ENCODE measurements around the gene SF3A2. TPM values are rescaled to one million over a fixed set of nuclear protein-coding genes. Genes with fewer than 3 reads are reported as not detected.

SF3A2 gene
- total and polyA plus RNA-seq, 3 experiments from 2014 or later: 36.2 to 138 (median 131) TPM

DNA sequence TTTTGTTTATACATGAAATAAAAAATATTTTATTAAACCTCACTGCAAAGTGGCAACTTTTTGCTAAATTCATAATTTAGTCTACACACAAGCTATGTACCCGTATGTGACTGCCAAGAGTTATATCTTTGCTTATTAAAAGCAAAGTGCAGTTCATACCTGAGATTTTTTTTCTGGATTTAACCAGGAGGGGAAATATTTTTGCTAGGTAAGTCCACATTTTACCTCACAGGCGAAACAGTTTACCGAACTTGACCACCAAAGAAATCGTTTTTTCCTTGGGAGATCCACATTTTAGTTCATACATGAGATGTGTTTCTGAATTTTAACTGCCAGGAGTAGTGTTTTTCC is 31.8 kb downstream of the SF3A2 start:
- POLR2A ChIA-PET: interaction anchor here (4.6 to 7.8 kb wide), 2 partner anchors 16 to 30 kb away, joined by 21 to 67 read pairs; partner anchors contain the start of gene SF3A2
- Mint-ChIP-seq H3K27me3 (peaks cover 0 to 7% of the 10 kb centered on the region in 2 donors), H3K27ac (peak overlapping the region in 4 of 8 donors; percentile 66 to 96 (median 84)), H3K9me3 (peaks cover 0 to 3% (median 0%) of the 10 kb centered on the region in 5 donors), H3K4me1 (peaks cover 18 to 34% (median 19%) of the 10 kb centered on the region in 3 donors), H3K4me3 (peak overlapping the region; percentile 84 to 99 (median 92)), H3K36me3 (peaks cover 0 to 30% (median 8%) of the 10 kb centered on the region in 3 donors)
- Histone ChIP-seq H3K4me1 (ENCODE audit: insufficient read depth, low read length) (peaks cover 32% of the 10 kb centered on the region), H3K27ac (ENCODE audit: low read depth, low read length) (peak overlapping the region; percentile 62), H3K4me3 (ENCODE audit: low read length) (peak overlapping the region; percentile 68), H3K36me3 (ENCODE audit: insufficient read depth, low read length) (peaks cover 13% of the 10 kb centered on the region), H3K9me3 (ENCODE audit: low read length) (no peaks in the 10 kb centered on the region), H3K27me3 (ENCODE audit: insufficient read depth, low read length, poor library complexity, severe bottlenecking) (no peaks in the 10 kb centered on the region)
- CTCF ChIA-PET: no interaction called here
- DNase-seq: no peak

DNA sequence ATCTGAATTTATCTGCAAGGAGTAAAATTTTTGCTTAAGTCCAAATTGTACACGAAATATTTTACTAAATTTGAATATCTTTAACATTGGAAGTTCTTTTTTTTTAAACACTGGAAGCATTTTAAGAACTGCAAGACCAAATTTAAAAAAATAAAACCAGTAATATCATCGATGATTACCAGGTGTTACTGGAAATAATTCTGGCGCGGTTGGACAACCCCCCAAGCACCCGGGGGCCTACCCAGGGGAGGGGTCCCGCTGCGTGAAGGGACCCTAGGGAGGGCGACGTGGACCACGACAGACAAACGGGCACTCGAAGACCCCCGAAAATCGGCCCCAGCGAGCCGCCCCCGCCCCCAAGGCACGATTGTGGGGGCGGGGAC is 32.2 kb downstream of the SF3A2 start:
- H3K9me3 ChIP-seq (ENCODE audit: low read length): no peaks in the 10 kb centered on the region
- peaks cover 13% of the 10 kb centered on the region for H3K36me3 ChIP-seq (ENCODE audit: insufficient read depth, low read length)
- H3K4me3 ChIP-seq (ENCODE audit: low read length): peak overlapping the region; percentile 68
- peak overlapping the region in 6 of 8 donors; percentile 36 to 98 (median 84) for H3K27ac Mint-ChIP-seq
- H3K27ac ChIP-seq (ENCODE audit: low read depth, low read length): peak overlapping the region; percentile 62
- DNase-seq: no peak
- peaks cover 36% of the 10 kb centered on the region for H3K4me1 ChIP-seq (ENCODE audit: insufficient read depth, low read length)
- no peaks in the 10 kb centered on the region for H3K27me3 ChIP-seq (ENCODE audit: insufficient read depth, low read length, poor library complexity, severe bottlenecking)
- CTCF ChIA-PET: no interaction called here
- H3K27me3 Mint-ChIP-seq: peaks cover 0 to 7% of the 10 kb centered on the region in 2 donors
- H3K36me3 Mint-ChIP-seq: peaks cover 0 to 34% (median 8%) of the 10 kb centered on the region in 3 donors
- H3K9me3 Mint-ChIP-seq: peaks cover 0 to 3% (median 0%) of the 10 kb centered on the region in 5 donors
- H3K4me1 Mint-ChIP-seq: peaks cover 22 to 38% (median 23%) of the 10 kb centered on the region in 3 donors
- POLR2A ChIA-PET: interaction anchor here (4.6 to 7.8 kb wide), 2 partner anchors 17 to 30 kb away, joined by 21 to 67 read pairs; partner anchors contain the start of gene SF3A2
- H3K4me3 Mint-ChIP-seq: peak overlapping the region; percentile 84 to 99 (median 92)

DNA sequence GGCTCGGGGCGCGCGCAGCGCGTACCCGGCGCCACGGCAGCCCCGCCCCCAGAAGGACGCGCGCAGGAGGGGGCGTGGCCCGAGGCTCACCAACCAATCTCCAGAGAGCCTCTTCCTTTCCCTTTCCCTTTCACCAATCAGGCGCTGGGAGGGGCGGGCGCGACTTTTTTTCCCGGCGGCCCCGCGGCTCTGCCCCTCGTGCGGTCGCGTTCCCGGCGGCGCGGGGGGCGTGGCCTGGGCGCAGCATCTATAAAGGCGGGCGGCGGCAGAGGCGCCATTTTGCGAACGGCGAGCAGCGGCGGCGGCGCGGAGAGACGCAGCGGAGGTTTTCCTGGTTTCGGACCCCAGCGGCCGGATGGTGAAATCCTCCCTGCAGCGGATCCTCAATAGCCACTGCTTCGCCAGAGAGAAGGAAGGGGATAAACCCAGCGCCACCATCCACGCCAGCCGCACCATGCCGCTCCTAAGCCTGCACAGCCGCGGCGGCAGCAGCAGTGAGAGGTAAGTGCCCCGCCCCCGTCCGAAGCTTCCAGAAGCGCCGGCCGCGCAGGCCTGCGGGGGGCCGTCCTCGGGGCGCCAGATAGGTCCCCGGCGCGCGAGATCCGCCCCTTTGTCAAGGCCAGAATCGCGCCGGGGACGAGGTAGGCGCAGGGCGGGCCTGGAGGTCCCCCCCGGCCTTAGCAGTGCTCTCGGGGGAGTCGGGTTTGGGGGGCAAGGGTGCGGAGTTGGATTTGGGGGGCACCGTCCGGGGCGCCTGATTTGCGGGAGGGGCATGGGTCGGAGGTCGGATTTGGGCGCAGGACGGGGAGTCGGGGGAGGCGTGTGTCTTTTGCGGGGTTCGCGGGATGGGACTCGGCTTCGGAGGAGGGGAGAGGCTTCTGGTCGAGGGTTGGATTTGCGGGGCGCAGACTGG is 32.9 kb downstream of the SF3A2 start:
- H3K27ac ChIP-seq (ENCODE audit: low read depth, low read length): peak overlapping the region; percentile 89
- H3K36me3 ChIP-seq (ENCODE audit: insufficient read depth, low read length): peaks cover 13% of the 10 kb centered on the region
- H3K27me3 ChIP-seq (ENCODE audit: insufficient read depth, low read length, poor library complexity, severe bottlenecking): no peaks in the 10 kb centered on the region
- ChIA-PET CTCF (interaction anchor here (1.2 to 6.8 kb wide), 5 partner anchors 9 to 35 kb away, joined by 5 to 70 read pairs (median 20); partner anchors contain the start of genes PLEKHJ1 and SF3A2), POLR2A (interaction anchor here (0.6 to 7.8 kb wide), 11 partner anchors 10 to 387 kb away, joined by 3 to 73 read pairs (median 5); partner anchors contain the start of genes AP3D1, GADD45B, JSRP1 and LSM7)
- Mint-ChIP-seq H3K4me1 (peaks cover 28 to 44% (median 29%) of the 10 kb centered on the region in 3 donors), H3K4me3 (peak overlapping the region; percentile 84 to 99 (median 92)), H3K9me3 (peaks cover 0 to 3% (median 0%) of the 10 kb centered on the region in 5 donors), H3K27me3 (peaks cover 0 to 7% of the 10 kb centered on the region in 2 donors), H3K27ac (peak overlapping the region; percentile 86 to 98 (median 90)), H3K36me3 (peaks cover 0 to 40% (median 8%) of the 10 kb centered on the region in 3 donors)
- peak; percentile 97 to 100 (median 99) for DNase-seq
- H3K4me1 ChIP-seq (ENCODE audit: insufficient read depth, low read length): peaks cover 42% of the 10 kb centered on the region
- no peaks in the 10 kb centered on the region for H3K9me3 ChIP-seq (ENCODE audit: low read length)
- peak overlapping the region; percentile 86 for H3K4me3 ChIP-seq (ENCODE audit: low read length)

DNA sequence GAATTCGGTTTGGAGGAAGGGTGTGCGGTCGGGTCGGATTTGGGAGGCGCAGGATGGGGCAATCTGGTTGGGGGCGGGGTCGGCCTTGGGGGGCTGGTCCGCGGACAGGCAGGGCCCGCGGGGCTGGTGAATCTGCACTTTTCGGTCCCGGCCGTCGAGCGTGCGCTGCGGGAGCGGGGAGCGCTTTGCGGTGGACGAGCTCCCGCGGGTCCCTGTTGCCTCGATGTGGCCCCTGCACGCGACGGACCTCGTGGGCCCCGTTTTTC is 33.5 kb downstream of the SF3A2 start:
- ChIA-PET CTCF (interaction anchor here (1.2 to 6.8 kb wide), 5 partner anchors 10 to 35 kb away, joined by 5 to 70 read pairs (median 20); partner anchors contain the start of genes PLEKHJ1 and SF3A2), POLR2A (interaction anchor here (0.9 to 7.8 kb wide), 10 partner anchors 10 to 388 kb away, joined by 3 to 73 read pairs (median 6); partner anchors contain the start of genes AP3D1, GADD45B, JSRP1 and LSM7)
- no peaks in the 10 kb centered on the region for H3K9me3 ChIP-seq (ENCODE audit: low read length)
- H3K4me3 ChIP-seq (ENCODE audit: low read length): peak overlapping the region; percentile 86
- peaks cover 13% of the 10 kb centered on the region for H3K36me3 ChIP-seq (ENCODE audit: insufficient read depth, low read length)
- Mint-ChIP-seq H3K4me3 (peak overlapping the region; percentile 84 to 99 (median 92)), H3K9me3 (peaks cover 0 to 3% (median 0%) of the 10 kb centered on the region in 5 donors), H3K36me3 (peaks cover 0 to 43% (median 8%) of the 10 kb centered on the region in 3 donors), H3K27ac (peak overlapping the region; percentile 81 to 98 (median 90)), H3K27me3 (peaks cover 0 to 7% of the 10 kb centered on the region in 2 donors), H3K4me1 (peaks cover 31 to 48% (median 31%) of the 10 kb centered on the region in 3 donors)
- H3K27ac ChIP-seq (ENCODE audit: low read depth, low read length): peak overlapping the region; percentile 89
- peaks cover 45% of the 10 kb centered on the region for H3K4me1 ChIP-seq (ENCODE audit: insufficient read depth, low read length)
- peak in 3 of 5 donors; percentile 28 to 65 (median 51) for DNase-seq
- no peaks in the 10 kb centered on the region for H3K27me3 ChIP-seq (ENCODE audit: insufficient read depth, low read length, poor library complexity, severe bottlenecking)

DNA sequence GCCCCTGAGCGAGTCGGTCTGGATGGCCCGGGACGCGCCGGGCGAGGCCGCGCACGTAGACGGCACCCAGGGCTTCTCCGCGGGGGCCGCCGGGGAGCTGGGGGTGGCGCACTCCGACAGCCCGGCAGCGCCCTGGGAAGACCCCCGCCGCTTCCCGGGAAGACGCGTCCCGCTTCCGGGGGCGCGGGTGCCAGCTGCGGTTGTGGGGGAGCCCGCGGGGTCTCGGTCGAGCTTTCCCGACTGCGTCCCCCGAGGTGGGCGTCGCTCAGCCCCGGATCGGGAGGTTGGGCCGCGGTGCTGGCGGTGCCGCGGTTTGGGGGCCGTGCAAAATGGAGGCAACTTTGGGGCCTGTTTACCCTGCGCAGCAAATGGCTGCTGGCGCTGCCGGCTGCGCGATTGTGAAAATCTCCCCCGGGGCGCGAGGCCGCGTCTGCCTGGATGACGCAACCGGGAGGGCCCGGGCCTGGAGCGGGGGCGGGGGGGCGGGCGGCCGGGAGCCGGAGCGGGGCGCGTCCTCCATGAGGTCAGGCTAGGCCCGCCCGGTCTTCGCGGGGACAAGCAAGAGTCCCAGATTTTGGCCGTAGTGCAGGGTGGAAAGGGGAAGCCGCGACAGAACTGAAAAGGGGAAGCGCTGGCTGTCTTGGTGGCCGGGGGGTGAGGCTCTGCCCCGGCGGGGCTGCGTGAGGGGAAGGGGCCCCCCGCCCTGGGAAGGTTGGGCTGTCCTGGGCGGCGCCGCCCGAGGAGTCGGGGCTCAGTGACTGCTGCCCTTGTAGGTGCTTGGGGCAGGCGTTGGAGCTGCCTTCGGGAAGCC is 34.0 kb downstream of the SF3A2 start:
- Histone ChIP-seq H3K36me3 (ENCODE audit: insufficient read depth, low read length) (peaks cover 13% of the 10 kb centered on the region), H3K27ac (ENCODE audit: low read depth, low read length) (peak overlapping the region; percentile 89), H3K4me3 (ENCODE audit: low read length) (peak overlapping the region; percentile 86), H3K4me1 (ENCODE audit: insufficient read depth, low read length) (peaks cover 46% of the 10 kb centered on the region), H3K27me3 (ENCODE audit: insufficient read depth, low read length, poor library complexity, severe bottlenecking) (no peaks in the 10 kb centered on the region), H3K9me3 (ENCODE audit: low read length) (no peaks in the 10 kb centered on the region)
- Mint-ChIP-seq H3K9me3 (peaks cover 0 to 3% (median 0%) of the 10 kb centered on the region in 5 donors), H3K4me1 (peaks cover 32 to 49% (median 32%) of the 10 kb centered on the region in 3 donors), H3K27ac (peak overlapping the region; percentile 77 to 98 (median 88)), H3K27me3 (peaks cover 0 to 7% of the 10 kb centered on the region in 2 donors), H3K4me3 (peak overlapping the region; percentile 84 to 99 (median 92)), H3K36me3 (peaks cover 0 to 45% (median 8%) of the 10 kb centered on the region in 3 donors)
- CTCF ChIA-PET: interaction anchor here (0.7 to 6.8 kb wide), 9 partner anchors 10 to 1027 kb away, joined by 3 to 70 read pairs (median 5); partner anchors contain the start of genes PLEKHJ1 and SF3A2
- DNase-seq: peak; percentile 59 to 84 (median 74)
- POLR2A ChIA-PET: interaction anchor here (0.9 to 7.8 kb wide), 12 partner anchors 11 to 388 kb away, joined by 3 to 73 read pairs (median 6); partner anchors contain the start of genes AP3D1, GADD45B, JSRP1 and LSM7

DNA sequence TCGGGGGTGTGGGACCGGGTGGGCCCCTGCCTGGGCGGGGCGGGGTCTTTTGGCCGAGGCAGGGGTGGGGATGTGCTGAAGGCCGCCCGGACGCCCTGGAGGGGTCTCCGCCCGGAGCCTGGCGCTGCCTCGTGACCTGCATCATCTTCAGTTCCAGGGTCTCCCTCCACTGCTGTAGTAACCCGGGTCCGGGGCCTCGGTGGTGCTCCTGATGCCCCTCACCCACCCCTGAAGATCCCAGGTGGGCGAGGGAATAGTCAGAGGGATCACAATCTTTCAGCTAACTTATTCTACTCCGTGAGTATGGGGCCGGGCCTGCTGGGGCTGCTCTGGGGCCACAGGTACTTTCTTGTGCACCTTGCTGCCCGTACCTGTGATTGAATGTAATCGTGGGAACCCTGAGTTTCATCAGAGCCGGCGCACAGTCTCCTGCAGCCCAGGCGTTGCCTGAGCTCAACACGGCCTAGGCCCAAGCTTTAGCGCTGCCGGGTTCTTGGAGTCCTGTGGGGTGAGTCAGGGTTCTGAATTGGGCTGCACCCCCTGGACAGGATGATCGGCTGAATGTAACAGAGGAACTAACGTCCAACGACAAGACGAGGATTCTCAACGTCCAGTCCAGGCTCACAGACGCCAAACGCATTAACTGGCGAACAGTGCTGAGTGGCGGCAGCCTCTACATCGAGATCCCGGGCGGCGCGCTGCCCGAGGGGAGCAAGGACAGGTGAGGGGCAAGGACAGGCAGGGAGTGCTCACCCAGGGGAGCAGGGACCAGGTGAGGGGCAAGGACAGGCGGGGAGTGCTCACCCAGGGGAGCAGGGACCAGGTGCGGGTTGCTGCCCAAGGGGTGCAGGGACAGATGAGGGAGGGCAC is 34.8 kb downstream of the SF3A2 start:
- Histone ChIP-seq H3K4me3 (ENCODE audit: low read length) (peak overlapping the region; percentile 60), H3K9me3 (ENCODE audit: low read length) (no peaks in the 10 kb centered on the region), H3K27me3 (ENCODE audit: insufficient read depth, low read length, poor library complexity, severe bottlenecking) (no peaks in the 10 kb centered on the region), H3K27ac (ENCODE audit: low read depth, low read length) (peak overlapping the region; percentile 89), H3K36me3 (ENCODE audit: insufficient read depth, low read length) (peaks cover 13% of the 10 kb centered on the region), H3K4me1 (ENCODE audit: insufficient read depth, low read length) (peaks cover 46% of the 10 kb centered on the region)
- H3K36me3 Mint-ChIP-seq: peaks cover 0 to 46% (median 8%) of the 10 kb centered on the region in 3 donors
- H3K27me3 Mint-ChIP-seq: peaks cover 0 to 7% of the 10 kb centered on the region in 2 donors
- H3K4me3 Mint-ChIP-seq: peak overlapping the region; percentile 84 to 99 (median 89)
- DNase-seq: peak in 1 of 5 donors; percentile 38
- ChIA-PET POLR2A (interaction anchor here (1.2 to 7.8 kb wide), 7 partner anchors 11 to 47 kb away, joined by 3 to 73 read pairs (median 12); partner anchors contain the start of genes PEAK3, PLEKHJ1 and SF3A2), CTCF (interaction anchor here (0.7 to 6.8 kb wide), 13 partner anchors 11 to 1028 kb away, joined by 3 to 70 read pairs (median 5); partner anchors contain the start of genes PEAK3, PLEKHJ1, SF3A2 and TIMM13)
- peak overlapping the region; percentile 85 to 96 (median 94) for H3K27ac Mint-ChIP-seq
- H3K4me1 Mint-ChIP-seq: peaks cover 30 to 45% (median 32%) of the 10 kb centered on the region in 3 donors
- H3K9me3 Mint-ChIP-seq: peaks cover 0 to 3% (median 0%) of the 10 kb centered on the region in 5 donors

Data from CD8-positive, alpha-beta memory T cell (primary cell).